HG02870 (cell line): ENCODE results near the gene SLC35B4.
"Not testable (repeated sequence)": the region's sequence is repeated elsewhere in the genome, so short reads cannot be mapped to it uniquely, and the experiment has no call there.

Experiments used
- ATAC-seq: cut with Tn5 transposase; IDR thresholded peaks from one replicate; pipeline ENCODE4 v1.9.1; 2021; ENCODE audit warnings: mild to moderate bottlenecking, moderate library complexity; ENCODE audit not compliant: unreplicated experiment

Gene SLC35B4

DNA sequence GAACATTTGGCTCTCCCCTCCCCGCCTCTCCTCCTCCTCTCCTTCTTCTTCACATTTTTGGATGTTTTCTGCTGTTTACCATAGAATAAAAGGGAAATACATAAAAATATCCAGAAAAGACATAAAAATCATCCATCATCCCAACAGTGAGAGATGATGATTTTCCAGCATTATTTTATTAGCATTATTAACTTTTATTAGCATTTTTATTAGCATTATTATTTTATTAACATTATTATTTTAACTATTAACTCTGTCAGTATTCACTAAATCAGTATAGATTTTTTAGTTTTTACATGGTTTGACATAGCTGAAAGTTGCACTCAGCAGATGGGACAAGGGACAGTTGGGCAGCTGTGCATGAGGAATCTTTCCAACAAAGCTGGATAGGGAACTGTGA is 16.2 kb upstream of the SLC35B4 start:
- no peak for ATAC-seq

DNA sequence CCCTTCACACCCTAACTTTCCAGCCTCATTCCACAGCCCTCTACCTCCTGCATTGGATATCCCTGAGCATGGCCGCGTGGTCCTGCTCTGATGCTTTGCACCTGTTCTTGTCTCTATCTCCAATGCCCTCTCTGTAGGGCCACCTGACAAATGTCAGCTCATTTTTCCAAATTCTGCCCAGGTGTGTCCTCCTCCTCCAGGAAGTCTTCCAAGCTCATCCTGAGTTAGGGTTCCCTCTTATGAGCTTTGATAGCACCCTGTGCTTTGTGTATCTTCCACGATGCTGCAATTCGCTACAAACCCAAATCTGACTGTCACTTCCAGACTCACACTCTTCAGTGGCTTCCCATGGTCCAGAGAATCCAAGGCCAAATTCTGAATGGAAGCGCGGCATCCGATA is 14.7 kb upstream of the SLC35B4 start:
- no peak for ATAC-seq

DNA sequence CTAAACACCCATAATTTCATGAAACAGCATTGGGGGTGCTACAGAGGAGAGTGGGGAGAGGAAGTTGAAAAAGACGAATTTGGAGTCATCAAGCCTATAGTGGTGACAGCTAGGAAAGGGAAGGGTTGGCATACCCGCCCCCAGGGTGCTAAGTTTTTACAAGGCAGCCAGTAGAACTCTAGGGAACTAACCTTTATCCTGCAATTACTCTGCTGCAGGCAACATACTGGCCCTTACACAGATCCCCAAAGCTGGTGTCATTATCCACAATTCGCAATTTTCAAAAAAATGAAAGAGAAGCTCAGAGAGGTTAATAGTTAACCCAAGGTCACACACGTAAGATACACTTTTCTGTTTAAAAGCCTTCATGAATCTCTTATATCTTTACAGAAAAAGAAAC is 14.2 kb upstream of the SLC35B4 start:
- ATAC-seq, result no peak

DNA sequence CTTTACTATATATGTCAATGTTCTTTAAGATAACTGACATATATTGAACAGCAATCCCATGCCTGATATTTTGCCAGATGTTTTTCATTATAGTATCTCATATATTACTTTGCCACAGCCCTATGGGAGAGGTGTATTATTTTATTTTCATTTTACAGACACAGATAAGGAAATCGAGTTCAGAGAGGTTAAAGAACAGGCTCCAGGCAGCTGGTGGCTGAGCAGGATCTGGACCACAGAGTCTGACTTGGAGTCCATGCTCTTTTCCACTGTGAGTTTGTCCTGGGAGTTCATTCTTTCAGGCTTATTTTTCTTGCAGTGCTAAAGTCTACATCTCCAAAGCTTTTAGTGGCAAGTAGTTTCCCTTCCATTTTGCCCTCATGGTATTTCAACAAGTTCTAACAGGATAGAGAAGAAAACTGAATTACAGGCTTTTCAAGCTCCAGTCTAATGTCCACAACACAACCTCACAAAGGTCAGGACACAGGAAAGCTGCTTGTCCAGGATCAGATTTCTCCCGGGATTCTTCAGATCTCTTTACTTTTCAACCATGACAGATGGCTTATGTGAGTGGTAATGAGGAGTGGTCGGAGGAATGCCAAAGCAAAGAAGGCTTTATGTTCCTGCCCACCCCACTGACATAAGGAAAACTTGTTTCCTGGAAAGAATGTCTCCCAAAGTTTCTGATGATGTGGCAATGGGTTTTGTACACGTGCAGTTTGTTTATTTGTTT is 13.1 kb upstream of the SLC35B4 start:
- ATAC-seq, result no peak

DNA sequence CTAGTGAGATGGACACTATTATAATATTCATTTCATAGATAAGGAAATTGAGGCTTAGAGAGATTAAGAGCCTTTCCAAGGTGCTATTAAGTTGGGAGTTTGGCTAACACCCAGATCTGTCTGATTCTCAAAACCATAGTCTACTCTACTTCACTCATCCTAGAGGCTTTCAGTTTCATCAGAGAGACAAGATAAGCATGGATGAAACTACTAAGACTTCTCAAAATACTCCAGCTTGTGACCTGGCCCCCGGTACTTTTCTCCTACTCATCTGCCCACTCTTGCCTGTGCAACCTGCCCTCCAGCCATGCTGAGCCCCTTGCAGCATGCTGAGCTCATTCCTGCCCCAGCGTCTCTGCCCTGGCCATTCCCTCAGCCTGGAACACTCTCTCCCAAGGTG is 12.2 kb upstream of the SLC35B4 start:
- no peak for ATAC-seq

- no peak for ATAC-seq
These were observed 11.2 kb upstream of the SLC35B4 start for GRCh38 chr7:134327896-134328295.

- ATAC-seq, result no peak
These were observed 7.4 kb upstream of the SLC35B4 start for GRCh38 chr7:134324107-134324506.

GRCh38 chr7:134320201-134320600 is 3.5 kb upstream of the SLC35B4 start:
- ATAC-seq, result no peak

DNA sequence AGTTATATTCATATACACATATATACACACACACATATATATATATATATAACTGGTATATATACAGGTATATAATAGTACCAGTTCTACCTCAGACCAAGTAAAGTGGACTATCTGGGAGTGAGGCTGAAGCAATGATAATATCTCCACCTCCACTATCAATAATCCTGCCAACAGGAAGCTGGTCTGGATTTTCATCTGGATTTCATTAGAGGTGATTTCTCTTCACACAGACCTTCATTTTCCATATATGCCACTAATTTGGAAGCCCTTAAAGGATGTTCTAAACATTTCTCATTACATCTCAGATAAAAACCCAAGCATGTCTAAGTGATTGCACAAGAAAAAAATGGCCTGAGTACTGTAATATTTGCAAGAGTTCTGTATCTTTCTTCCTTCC is 1.7 kb upstream of the SLC35B4 start:
- ATAC-seq, result no peak

- ATAC-seq, result no peak
These were observed 704 bp upstream of the SLC35B4 start for GRCh38 chr7:134317434-134317833.

DNA sequence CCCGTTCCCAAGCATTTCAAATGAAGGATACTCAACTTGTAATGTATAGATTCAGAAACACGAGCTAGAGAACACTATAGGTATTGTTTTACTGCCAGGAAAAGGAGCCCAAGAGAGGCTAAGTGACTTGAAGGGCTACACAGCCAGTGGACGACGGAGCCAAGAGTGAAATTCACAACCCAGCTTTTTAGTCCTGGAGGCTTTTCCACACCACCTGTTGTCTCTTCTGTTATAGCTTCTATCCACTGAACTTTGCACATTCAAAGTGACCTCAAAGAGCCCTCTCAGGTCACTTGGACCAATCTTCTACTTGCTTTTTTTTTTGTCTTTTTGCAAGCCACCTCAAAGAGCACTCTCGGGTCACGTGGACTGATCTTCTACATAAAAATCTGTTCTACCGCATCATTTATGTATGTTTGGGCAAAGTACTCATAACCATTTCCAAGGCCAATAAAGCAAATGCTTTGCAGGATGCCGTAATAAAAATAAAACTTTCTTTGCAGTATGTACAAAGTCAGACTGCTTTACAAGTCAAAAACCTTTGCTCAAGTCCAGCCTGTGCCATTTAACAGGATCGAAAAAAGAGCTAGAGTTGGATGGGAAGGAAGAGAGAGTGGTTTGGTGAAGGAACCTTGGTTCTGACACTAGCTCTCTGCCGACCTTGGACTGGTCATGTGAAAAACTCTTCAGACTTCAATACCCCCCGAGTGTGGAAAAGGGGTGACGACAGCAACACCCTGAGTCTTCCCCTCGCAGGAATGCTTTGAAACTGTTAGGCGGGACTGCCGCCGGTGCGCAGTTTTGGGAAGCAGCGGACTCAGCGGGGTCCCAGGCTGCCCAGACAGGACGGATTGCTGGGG is 821 bp downstream of the SLC35B4 start:
- ATAC-seq, result no peak

DNA sequence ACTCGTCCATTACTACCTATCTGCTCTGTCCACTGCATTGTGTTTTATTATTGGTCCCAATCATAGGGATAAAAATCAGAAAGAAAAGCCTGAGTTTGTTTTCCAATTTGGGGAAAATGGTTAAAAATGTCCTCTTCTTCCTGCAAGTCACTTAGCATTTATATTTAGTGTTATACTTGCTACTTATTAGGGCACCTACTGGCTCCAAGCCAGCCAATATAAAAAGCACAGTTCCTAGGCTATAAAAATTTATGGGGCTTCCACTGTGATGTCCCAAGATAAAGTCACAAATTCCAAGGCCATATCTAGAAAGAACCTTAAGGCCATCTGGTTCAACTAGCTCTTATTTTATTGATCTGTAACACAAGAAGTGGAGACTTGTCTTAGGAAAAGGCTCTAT is 3.2 kb downstream of the SLC35B4 start:
- ATAC-seq, result no peak

DNA sequence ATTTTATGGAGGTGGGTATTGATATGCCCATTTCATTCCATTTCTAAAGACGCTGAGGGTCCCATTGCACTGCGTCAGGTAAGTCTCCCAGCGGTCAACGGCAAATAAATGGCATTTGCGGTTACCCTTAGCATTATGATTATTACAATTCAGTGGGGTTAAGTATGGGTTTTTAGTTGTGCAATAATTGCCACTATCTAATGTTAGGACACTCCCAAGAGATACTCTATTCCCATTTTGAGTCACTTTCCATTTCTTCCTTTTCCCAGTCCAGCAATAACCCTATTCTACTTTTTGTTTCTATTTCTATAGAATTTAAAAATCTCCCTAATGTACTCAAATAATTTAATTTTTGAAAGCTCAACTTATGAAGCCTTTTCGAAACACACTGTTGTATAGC is 4.0 kb downstream of the SLC35B4 start:
- ATAC-seq, result no peak

GRCh38 chr7:134311807-134312206 is 4.9 kb downstream of the SLC35B4 start:
- ATAC-seq, result no peak

GRCh38 chr7:134308548-134308947 is 8.2 kb downstream of the SLC35B4 start:
- no peak for ATAC-seq

GRCh38 chr7:134307320-134307719 is 9.4 kb downstream of the SLC35B4 start:
- ATAC-seq, result no peak

DNA sequence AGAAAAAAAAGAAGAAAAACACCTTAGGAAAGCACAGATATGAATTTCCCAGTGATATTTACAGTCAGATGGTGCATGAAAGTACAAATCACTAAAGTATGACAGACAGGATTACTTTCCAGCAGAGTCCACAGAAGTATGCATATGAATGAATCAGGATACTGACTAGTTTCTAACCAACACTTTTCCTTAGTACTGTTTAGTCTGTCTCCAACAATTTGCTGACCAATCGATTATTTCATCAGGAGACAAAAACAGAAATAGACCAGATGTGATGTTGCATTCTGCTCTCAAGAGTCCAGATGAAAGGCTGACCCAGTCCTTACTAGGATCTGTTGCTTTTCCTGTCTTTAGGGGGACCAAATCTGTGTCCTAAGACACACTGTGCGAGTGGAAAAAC is 14.6 kb downstream of the SLC35B4 start:
- no peak for ATAC-seq

DNA sequence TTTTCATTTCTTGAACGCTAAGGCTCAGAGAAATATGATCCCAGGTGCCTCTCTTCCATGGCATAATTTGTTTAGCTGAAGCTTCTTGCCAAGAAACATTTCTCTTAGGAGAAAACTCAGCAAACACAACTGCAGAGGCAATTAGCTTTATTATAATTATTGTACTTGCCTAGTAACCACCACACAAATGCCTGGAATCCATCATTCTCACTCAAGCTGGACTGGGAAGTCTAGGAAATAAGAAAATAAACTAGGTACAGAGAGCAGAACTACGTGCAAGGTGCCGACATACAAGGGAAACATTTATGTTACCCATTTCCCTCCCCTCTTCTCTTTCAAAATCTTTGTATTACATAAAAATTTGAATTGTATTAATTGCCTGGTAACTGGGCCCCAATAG is 15.1 kb downstream of the SLC35B4 start:
- ATAC-seq, result no peak

- no peak for ATAC-seq
These were observed 15.7 kb downstream of the SLC35B4 start for GRCh38 chr7:134300988-134301387.

DNA sequence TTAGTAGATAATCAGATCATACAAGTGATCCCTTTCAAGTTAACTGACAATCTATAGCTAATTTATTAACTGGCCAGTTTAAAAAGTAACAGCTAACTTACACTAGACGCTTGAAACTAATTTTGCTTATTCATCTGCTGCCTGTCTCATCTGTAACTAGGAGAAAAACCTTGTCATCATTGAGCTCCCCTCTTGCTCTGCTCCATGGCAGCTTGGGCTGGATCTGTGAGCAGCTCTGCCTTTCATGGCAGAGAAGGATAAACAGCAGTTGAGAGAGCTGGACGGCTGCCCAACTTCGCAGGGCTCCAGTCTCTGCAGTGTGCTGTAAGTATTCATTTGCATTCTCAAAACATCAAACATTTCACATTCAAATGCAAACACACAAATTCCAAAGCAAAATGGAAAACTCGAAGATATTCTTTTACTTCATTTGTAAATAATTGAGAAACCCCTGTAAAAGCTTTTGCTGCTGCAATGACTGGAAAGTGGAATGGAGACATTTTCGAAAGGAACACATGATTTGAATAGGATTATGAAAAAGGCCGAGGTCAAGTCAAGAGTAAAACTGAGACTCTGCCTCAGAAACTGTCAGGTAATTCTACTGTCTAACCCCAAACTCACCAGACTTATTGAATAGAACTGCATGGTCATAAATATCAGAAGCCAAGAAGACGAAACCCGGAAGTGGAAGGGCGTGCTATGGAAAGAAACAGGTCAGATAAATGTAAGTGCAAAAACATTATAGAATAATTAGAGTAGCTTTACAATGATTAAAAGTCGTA is 17.6 kb downstream of the SLC35B4 start:
- ATAC-seq, result no peak

GRCh38 chr7:134297489-134297888 is 19.2 kb downstream of the SLC35B4 start:
- ATAC-seq, result no peak

DNA sequence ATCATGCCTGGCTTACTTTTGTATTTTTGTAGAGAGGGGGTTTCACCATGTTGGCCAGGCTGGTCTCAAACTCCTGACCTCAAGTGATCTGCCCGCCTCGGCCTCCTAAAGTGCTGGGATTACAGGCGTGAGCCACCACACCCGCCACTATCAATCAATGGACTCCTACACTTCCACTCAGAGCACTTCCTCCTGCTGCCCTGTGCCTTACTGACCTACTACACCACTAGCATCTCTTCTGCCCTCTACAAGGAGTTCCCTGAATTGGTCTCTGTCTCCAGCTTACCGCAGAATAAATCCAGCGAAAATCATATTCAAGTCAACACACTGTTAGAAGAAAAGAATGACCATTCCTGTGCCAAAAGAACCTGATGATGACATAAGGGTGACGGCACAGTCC is 20.7 kb downstream of the SLC35B4 start:
- not testable (repeated sequence) for ATAC-seq
